HG03469 (cell line): Measurements from ENCODE around the gene TMED9.

ENCODE experiments used
- ATAC-seq: cut with Tn5 transposase; IDR thresholded peaks from one replicate; pipeline ENCODE4 v1.9.1; 2021; ENCODE audit warnings: mild to moderate bottlenecking, moderate library complexity, moderate number of reproducible peaks; ENCODE audit not compliant: unreplicated experiment

Gene TMED9

GRCh38 chr5:177576169-177576568 lies 15.8 kb upstream of the TMED9 start:
- no peak for ATAC-seq

- no peak for ATAC-seq
Observed at GRCh38 chr5:177578316-177578715, 13.7 kb upstream of the TMED9 start.

- no peak for ATAC-seq
Observed at GRCh38 chr5:177588413-177588909, 3.5 kb upstream of the TMED9 start.

DNA sequence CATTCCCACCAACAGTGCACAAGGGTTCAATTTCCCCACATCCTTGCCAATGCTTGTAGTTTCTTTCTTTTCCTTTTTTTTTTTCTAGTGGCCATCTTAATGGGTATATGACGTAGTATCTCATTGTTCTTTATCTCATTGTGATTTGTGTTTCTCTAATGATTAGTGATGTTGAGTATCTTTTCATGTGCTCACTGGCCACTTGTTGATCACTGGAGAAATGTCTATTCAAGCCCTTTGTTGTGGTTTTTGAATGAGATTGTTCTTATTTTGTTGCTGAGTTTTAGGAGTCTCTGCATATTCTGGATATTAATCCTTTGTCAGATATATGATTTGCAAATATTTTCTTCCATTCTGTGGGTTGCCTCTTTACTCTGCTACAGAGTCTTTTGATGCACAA lies 1.6 kb upstream of the TMED9 start:
- no peak for ATAC-seq

DNA sequence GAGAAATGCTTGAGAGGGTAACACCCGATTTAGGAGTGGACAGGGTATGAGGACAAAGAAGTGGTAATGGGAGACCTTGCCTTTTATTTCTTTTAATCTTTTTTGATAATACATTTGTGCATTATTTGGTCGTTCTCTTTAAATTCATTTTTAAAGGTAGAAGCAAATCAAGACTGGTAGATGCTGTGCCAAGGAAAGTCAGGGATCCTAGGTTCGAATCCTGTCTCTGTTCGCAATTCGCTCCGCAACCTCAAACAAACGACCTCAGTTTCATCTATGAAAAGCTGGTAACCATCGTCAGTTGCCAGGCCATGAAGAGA lies 353 bp upstream of the TMED9 start:
- no peak for ATAC-seq

DNA sequence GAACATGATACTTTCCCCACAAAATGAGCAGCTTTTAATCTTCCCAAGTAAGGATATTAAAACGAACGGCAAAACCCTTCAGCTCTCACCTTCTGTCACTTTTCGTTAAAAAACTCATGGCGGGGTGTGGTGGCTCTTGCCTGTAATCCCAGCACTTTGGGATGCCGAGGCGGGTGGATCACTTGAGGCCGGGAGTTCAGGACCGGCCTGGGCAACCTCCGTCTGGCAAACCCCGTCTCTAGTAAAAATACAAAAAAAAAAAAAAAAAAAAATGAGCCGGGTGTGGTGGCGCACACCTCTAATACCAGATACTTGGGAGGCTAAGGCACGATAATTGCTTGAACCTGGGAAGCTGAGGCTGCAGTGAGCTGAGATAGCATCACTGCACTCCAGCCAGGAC lies 902 bp downstream of the TMED9 start:
- ATAC-seq, result no peak

- ATAC-seq, result no peak
Observed at GRCh38 chr5:177593511-177593910, 1.5 kb downstream of the TMED9 start.

DNA sequence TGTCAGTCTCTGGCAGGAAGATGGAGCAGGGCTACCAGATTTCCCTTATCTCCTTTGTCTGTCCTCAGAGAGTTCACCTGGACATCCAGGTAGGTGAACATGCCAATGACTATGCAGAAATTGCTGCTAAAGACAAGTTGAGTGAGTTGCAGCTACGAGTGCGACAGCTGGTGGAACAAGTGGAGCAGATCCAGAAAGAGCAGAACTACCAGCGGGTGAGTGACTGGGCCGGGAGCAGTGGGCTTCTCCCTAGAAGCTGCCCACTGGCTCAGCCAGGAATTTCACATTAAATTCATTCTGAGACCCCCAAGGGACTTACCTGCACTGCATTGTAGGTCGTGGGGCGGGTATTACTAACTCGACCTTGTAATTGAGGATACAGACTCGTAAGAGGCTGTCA lies 2.1 kb downstream of the TMED9 start:
- no peak for ATAC-seq

DNA sequence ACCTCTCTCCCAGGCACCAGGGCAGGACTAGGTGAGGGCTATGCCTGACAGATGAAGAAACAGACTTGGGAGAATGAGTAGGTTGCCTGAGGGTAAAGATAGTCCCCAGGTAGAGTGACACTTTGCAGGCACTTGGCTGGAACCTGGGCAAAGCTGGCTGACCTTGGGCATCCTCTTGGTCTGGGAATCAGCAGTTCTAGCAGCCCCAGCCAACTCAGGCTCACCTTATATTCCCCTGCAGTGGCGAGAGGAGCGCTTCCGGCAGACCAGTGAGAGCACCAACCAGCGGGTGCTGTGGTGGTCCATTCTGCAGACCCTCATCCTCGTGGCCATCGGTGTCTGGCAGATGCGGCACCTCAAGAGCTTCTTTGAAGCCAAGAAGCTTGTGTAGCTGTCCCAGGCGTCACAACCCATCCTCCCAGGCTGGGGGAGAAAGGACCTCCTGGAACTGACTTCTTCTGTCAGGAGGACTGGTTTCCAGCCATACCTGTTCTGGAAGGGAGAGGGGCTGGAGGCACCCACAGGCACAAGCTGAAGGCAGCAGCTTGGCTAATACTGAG lies 3.1 kb downstream of the TMED9 start:
- ATAC-seq, result no peak

GRCh38 chr5:177595991-177596774 lies 4.2 kb downstream of the TMED9 start:
- no peak for ATAC-seq

GRCh38 chr5:177596775-177597238 lies 4.8 kb downstream of the TMED9 start:
- no peak for ATAC-seq

DNA sequence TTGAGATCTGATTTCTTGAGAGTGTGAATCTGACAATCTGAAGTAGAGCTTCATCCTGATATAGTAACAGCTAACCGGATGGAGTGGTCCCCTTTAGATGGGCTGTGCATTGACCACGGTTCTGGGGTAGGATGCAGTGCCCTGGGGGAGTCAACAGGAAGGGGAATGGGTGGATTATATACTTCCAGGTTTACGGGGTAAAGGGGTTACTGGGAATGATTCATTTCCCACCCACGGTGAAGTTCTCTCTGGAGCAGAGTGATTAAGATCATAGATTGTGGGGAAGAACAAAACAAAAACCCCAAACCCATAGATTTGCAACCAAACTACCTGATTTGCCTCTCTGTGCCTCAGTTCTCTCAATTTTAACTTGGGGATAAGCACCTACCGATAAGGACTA lies 6.5 kb downstream of the TMED9 start:
- no peak for ATAC-seq

DNA sequence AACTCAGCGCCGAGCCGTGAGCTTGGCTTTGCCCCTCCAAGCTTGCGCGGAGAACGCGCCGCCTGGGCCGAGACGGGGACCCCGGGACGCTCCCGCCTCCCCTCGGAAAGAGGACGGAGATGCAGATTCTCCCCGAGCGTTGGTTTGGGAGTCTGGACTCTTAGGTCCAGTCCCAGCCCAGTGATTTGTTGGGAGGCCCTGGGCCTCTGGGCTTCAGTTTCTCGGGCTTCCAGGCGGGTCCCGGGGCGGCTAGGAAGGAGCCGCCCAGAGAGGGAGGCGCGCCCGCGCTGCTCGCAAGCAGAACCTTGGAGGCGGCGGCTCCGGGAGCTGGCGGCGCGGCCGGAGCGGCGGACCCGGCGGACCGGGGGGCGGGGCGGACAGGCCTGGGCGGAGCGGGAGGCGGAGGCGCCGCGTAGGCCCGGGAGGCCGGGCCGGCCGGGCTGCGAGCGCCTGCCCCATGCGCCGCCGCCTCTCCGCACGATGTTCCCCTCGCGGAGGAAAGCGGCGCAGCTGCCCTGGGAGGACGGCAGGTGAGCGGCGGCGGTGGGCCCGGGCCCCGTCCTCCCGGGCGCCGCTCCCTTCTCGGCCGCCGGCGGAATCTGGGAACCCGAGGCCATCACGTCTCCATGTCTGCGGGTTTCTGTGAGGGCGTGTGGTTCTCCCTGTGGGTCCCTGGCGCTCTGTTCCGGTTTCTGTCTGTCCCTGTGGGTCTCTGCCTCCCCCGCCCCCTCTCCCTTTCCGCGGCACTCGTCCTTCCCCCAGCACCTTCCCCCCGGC lies 7.9 kb downstream of the TMED9 start, which contains the start of gene B4GALT7:
TSS of gene B4GALT7 (plus strand) at position 402 of the 777 bp plus-strand sequence. CDS start at position 481, 79 bp downstream.
- peak; percentile 68 for ATAC-seq

DNA sequence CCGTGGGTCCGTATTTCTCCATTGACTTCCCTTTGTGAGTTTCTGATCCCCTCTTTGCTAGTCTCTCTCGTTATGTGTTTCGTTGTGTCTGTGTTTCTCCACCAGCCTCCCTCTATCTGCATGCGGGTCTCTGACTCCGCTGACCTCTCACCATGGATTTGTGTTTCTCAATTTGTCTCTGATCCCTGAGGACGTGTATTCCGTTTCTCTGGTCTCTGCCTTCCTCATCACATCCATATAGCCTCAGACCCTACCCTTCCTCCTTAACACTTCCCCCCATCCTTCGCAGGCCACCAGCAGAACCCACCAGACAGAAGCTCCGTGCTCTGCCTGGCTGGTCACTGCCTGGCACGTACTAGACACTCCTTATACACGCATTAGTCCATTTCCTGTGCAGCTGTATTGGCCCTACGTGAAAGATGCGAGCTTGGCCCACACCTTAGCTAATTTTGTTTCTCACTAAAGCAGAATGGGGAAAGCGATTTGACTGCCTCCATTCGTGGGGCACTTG lies 8.6 kb downstream of the TMED9 start:
- no peak for ATAC-seq

DNA sequence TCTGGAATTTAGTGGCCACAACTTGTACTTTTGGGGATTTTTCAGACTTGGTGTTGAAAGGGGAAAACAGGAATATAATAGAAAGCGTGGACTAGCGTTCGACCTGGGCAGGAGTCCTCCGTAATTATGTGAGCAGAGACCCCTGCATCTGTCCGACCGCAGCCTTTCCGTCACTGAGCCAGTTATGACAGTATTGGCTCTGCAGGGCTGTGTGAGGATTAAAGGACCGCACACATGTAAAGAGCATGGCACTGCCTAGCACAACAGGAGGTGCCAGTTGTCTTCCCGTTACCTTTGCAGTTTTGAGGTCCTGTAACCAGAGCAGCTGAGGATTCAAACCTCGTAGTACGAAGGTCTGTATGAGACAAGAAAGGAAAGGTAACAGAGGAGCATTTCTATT lies 9.1 kb downstream of the TMED9 start:
- ATAC-seq, result no peak

DNA sequence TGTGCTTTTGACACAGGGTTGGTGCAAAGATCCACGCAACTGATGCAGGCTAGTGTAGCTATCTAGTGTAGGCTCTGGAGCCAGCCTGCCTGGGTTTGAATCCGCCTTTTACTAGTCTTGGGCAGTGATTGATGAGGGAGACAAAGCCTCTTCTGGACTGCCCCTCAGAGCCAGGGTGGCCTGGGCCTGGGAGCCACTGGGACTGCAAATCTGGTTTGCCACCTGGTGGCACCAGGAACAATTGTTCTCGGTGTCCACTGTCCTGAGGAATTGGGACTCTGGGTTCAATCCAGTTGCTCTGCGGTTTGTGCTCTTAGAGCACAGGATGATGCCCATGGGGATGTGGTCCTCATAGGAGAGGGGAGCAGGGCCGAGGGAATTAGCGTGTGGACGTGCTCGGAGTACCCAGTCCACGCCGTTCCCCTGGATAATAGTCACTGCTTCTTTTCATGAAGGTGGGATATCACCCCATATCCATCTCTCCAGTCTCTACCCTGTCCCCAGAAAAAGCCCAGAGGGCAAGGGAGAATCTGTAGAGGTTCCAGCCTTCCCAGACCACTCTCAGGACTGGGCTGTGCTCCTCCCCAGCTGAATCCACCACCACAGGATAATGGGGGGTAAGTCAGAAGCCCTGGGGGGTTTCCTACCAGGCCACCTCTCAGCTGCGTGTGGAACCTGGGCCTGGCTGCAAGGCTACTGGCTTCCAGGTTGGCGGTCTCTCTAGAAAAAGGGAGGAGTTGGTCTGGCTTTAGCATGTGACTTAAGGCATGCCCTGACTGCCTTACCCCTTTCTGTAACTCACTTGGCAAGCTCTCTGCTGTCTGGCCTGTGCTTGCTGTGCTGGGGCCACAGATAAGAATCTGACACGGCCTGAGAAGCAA lies 9.8 kb downstream of the TMED9 start:
- no peak for ATAC-seq

- no peak for ATAC-seq
Observed at GRCh38 chr5:177602458-177602830, 10.4 kb downstream of the TMED9 start.

DNA sequence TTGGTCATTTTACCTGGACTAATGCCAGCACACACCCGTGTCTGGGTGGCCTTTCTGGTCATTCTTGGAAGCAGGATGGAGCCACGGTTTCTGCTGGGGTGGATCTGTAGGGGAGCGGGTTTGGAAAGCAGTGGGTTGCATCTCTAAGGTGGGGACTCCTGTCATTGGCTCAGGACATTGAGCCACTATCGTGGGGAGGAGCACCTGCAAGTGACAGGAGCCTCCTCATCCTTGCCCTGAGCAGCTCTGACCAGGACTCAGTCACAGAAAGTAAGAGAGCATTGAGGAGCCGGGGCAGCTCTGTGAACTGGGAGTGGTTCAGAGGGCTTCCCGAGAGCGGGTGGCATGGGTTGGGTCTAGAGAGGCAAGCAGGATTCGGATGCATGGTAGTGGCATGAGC lies 11.6 kb downstream of the TMED9 start:
- ATAC-seq, result no peak

- ATAC-seq, result no peak
Observed at GRCh38 chr5:177604116-177604521, 12.1 kb downstream of the TMED9 start.

- ATAC-seq, result no peak
Observed at GRCh38 chr5:177604656-177605055, 12.7 kb downstream of the TMED9 start.

GRCh38 chr5:177605078-177605477 lies 13.1 kb downstream of the TMED9 start:
- ATAC-seq, result no peak
